AG20443 (cell line): ENCODE data around the gene ATP13A3.
"Not testable (repeated sequence)": the region's sequence is repeated elsewhere in the genome, so short reads cannot be mapped to it uniquely, and the experiment has no call there.

Source experiments
- DNase-seq: peaks from one replicate; pipeline ENCODE4 v3.0.0; 2012; ENCODE audit warnings: low spot score, mixed read lengths

Gene ATP13A3

GRCh38 chr3:194499516-194499915 is 12.7 kb upstream of the ATP13A3 start:
- not testable (repeated sequence) for DNase-seq

- DNase-seq, result no peak
Measured at GRCh38 chr3:194497799-194498575, 11.2 kb upstream of the ATP13A3 start.

GRCh38 chr3:194496217-194496919 is 9.6 kb upstream of the ATP13A3 start:
- DNase-seq, result no peak

GRCh38 chr3:194494951-194495374 is 8.2 kb upstream of the ATP13A3 start:
- no peak for DNase-seq

GRCh38 chr3:194493995-194494927 is 7.5 kb upstream of the ATP13A3 start:
- DNase-seq, result peak; percentile 73

GRCh38 chr3:194492001-194492400 is 5.2 kb upstream of the ATP13A3 start:
- no peak for DNase-seq

GRCh38 chr3:194489736-194490612 is 3.2 kb upstream of the ATP13A3 start:
- no peak for DNase-seq

GRCh38 chr3:194488055-194488742 is 1.4 kb upstream of the ATP13A3 start:
- DNase-seq, result no peak

GRCh38 chr3:194487289-194488054 is 670 bp upstream of the ATP13A3 start:
- no peak for DNase-seq

- peak; percentile 51 for DNase-seq
Measured at GRCh38 chr3:194485881-194486539, 792 bp downstream of the ATP13A3 start.

GRCh38 chr3:194485468-194485880 is 1.3 kb downstream of the ATP13A3 start:
- DNase-seq, result no peak

- no peak for DNase-seq
Measured at GRCh38 chr3:194484614-194485013, 2.2 kb downstream of the ATP13A3 start.

GRCh38 chr3:194483850-194484249 is 3.0 kb downstream of the ATP13A3 start:
- DNase-seq, result no peak

- not testable (repeated sequence) for DNase-seq
Measured at GRCh38 chr3:194482830-194483229, 4.0 kb downstream of the ATP13A3 start.

GRCh38 chr3:194482196-194482593 is 4.6 kb downstream of the ATP13A3 start:
- DNase-seq, result no peak

- no peak for DNase-seq
Measured at GRCh38 chr3:194481525-194482195, 5.1 kb downstream of the ATP13A3 start.

- DNase-seq, result peak; percentile 24
Measured at GRCh38 chr3:194481103-194481502, 5.7 kb downstream of the ATP13A3 start.

GRCh38 chr3:194476784-194477183 is 10.0 kb downstream of the ATP13A3 start:
- no peak for DNase-seq

GRCh38 chr3:194475978-194476377 is 10.8 kb downstream of the ATP13A3 start:
- DNase-seq, result no peak
